Uterus (tissue), 4 donors: Measurements from ENCODE around the gene CKS1B. TPM values are rescaled to one million over a fixed set of nuclear protein-coding genes. Genes with fewer than 3 reads are reported as not detected.
A peak's percentile ranks its signal among the peaks of the same experiment; 100 is the strongest.

Experiments used
- DNase-seq, 2 donors: peaks; one replicate each; pipeline ENCODE4 v3.0.0-alpha.2; 2019 to 2020
- H3K27ac ChIP-seq, 2 donors: fragments of 200-600 bp; sonication (generic); 1 replicate in 1 of 2; 2 replicates in 1 of 2; pipeline ENCODE4 v1.5.1; 2016 to 2018
- H3K27me3 ChIP-seq, 2 donors: fragments of 200-600 bp; sonication (generic); one replicate each; pipeline ENCODE4 v1.5.1; 2018 to 2019; ENCODE audit warnings: control low read depth in 1 of 2
- H3K36me3 ChIP-seq, 2 donors: fragments of 200-600 bp; sonication (generic); one replicate each; pipeline ENCODE4 v1.5.1; 2019; ENCODE audit warnings: control low read depth in 1 of 2
- H3K4me1 ChIP-seq, 2 donors: fragments of 200-600 bp; sonication (generic); one replicate each; pipeline ENCODE4 v1.5.1; 2018 to 2019; ENCODE audit warnings: control low read depth in 1 of 2
- H3K4me3 ChIP-seq, 2 donors: fragments of 200-600 bp; sonication (generic); 1 replicate in 1 of 2; 2 replicates in 1 of 2; pipeline ENCODE4 v1.5.1; 2018 to 2019; ENCODE audit warnings: mild to moderate bottlenecking in 1 of 2
- H3K9me3 ChIP-seq, 2 donors: fragments of 200-600 bp; sonication (generic); one replicate each; pipeline ENCODE4 v1.5.1; 2019; ENCODE audit warnings: control low read depth in 1 of 2
- CTCF ChIP-seq, 4 experiments: fragments of 200-600 bp in 2 of 4; fragments of 450-650 bp in 2 of 4; sonication (generic) in 2 of 4; IDR thresholded peaks; one replicate each; pipeline ENCODE4 v1.5.1; 2016 to 2019; ENCODE audit warnings: antibody characterized with exemption in 4 of 4, mild to moderate bottlenecking in 2 of 4, moderate library complexity in 1 of 4
- POLR2A ChIP-seq, 2 donors: fragments of 450-650 bp; IDR thresholded peaks; one replicate each; pipeline ENCODE4 v1.6.1; 2016; ENCODE audit warnings: antibody characterized with exemption in 2 of 2, mild to moderate bottlenecking in 1 of 2, moderate library complexity in 1 of 2
- intact Hi-C: fragments of 100-400 bp; cut with DNase I; formaldehyde crosslinking; loops from one replicate; pipeline ENCODE4 v1.15.1; 2023; ENCODE audit warnings: low total_unique reads
- total RNA-seq, 4 donors: library from RNA; depleted of rRNA in 3 of 4; stranded (reverse); fragments of >200 nt in 3 of 4; gene quantifications; one replicate each; pipeline versions ENCODE4 v1.1.0 to v1.2.4, GENCODE V29; 2014 to 2023
- donor health status: DM: yes; HTN: yes; CAD: no.

The CKS1B gene
- total RNA-seq, 4 donors from 2014 or later, result 14.1 to 52.7 (median 22.8) TPM

GRCh38 chr1:154966111-154966510, 8.4 kb upstream of the CKS1B start:
- Histone ChIP-seq H3K4me3 (no peak overlapping the region), H3K36me3 (no peaks in the 10 kb centered on the region), H3K4me1 (peaks cover 3 to 7% of the 10 kb centered on the region in 2 donors), H3K27me3 (no peaks in the 10 kb centered on the region), H3K9me3 (no peaks in the 10 kb centered on the region), H3K27ac (no peak overlapping the region)
- intact Hi-C loops, result no loop called here
- TF ChIP-seq CTCF (IDR thresholded peaks at IDR 0.05), result no peak
- TF ChIP-seq POLR2A (IDR thresholded peaks at IDR 0.05), result no peak
- DNase-seq, result no peak

GRCh38 chr1:154967331-154967950, 7.0 kb upstream of the CKS1B start:
- intact Hi-C loops, result no loop called here
- no peak for DNase-seq
- Histone ChIP-seq H3K36me3 (no peaks in the 10 kb centered on the region), H3K27me3 (no peaks in the 10 kb centered on the region), H3K27ac (peak overlapping the region in 1 of 2 donors; percentile 33), H3K4me1 (peaks cover 7 to 8% of the 10 kb centered on the region in 2 donors), H3K4me3 (no peak overlapping the region), H3K9me3 (no peaks in the 10 kb centered on the region)
- no peak for TF ChIP-seq POLR2A (IDR thresholded peaks at IDR 0.05)
- TF ChIP-seq CTCF (IDR thresholded peaks at IDR 0.05), result no peak

- H3K27me3 ChIP-seq, result no peaks in the 10 kb centered on the region
- intact Hi-C loops, result no loop called here
- H3K9me3 ChIP-seq, result no peaks in the 10 kb centered on the region
- peaks cover 3 to 8% of the 10 kb centered on the region in 2 donors for H3K4me1 ChIP-seq
- no peaks in the 10 kb centered on the region for H3K36me3 ChIP-seq
- no peak for TF ChIP-seq POLR2A (IDR thresholded peaks at IDR 0.05)
- peak overlapping the region; percentile 99 for H3K27ac ChIP-seq
- DNase-seq, result no peak
- no peak overlapping the region for H3K4me3 ChIP-seq
Measured at GRCh38 chr1:154968731-154969130, 5.8 kb upstream of the CKS1B start.

- H3K27me3 ChIP-seq, result no peaks in the 10 kb centered on the region
- no peak for DNase-seq
- peak overlapping the region in 1 of 2 donors; percentile 37 for H3K4me3 ChIP-seq
- H3K27ac ChIP-seq, result peak overlapping the region; percentile 99
- no peaks in the 10 kb centered on the region for H3K36me3 ChIP-seq
- peaks cover 3 to 8% of the 10 kb centered on the region in 2 donors for H3K4me1 ChIP-seq
- intact Hi-C loops, result no loop called here
- TF ChIP-seq CTCF (IDR thresholded peaks at IDR 0.05) (no peak), POLR2A (IDR thresholded peaks at IDR 0.05) (no peak)
- no peaks in the 10 kb centered on the region for H3K9me3 ChIP-seq
Measured at GRCh38 chr1:154969246-154969645, 5.2 kb upstream of the CKS1B start.

GRCh38 chr1:154969860-154970452, 4.5 kb upstream of the CKS1B start:
- H3K9me3 ChIP-seq, result no peaks in the 10 kb centered on the region
- peak overlapping the region; percentile 30 to 37 for H3K4me3 ChIP-seq
- H3K27ac ChIP-seq, result peak overlapping the region; percentile 99
- intact Hi-C loops, result no loop called here
- peaks cover 3 to 8% of the 10 kb centered on the region in 2 donors for H3K4me1 ChIP-seq
- H3K36me3 ChIP-seq, result no peaks in the 10 kb centered on the region
- H3K27me3 ChIP-seq, result no peaks in the 10 kb centered on the region
- DNase-seq, result peak; percentile 56 to 58
- TF ChIP-seq CTCF (IDR thresholded peaks at IDR 0.05) (no peak), POLR2A (IDR thresholded peaks at IDR 0.05) (no peak)
